Measurements from ENCODE around the gene SNRPB.
A peak's percentile ranks its signal among the peaks of the same experiment; 100 is the strongest.

SNRPB gene

DNA sequence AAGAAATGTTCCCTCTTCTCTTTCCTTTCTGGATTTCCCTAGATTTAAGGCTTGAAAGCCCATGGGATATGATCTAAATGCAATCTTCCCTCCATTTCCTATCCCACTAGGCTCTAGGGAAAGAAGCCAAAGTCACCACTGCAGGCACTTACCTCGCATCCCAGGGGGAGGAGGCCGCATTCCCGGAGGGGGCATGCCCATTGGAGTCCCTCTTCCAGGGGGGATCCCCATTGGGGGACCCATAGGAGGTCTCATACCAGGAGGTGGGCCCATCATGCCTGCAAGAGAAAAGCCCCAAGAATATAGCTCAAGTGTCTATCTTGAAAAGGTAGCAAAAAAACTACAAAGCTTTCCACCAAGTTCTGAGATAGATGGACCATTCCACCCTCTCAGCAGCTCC is 8.1 kb downstream of the SNRPB start:
- no peak overlapping the region for H3K27ac Mint-ChIP-seq
- H3K4me1 Mint-ChIP-seq: peaks cover 25% of the 10 kb centered on the region
- H3K27me3 Mint-ChIP-seq: no peaks in the 10 kb centered on the region
- H3K9me3 Mint-ChIP-seq: no peaks in the 10 kb centered on the region
- DNase-seq: no peak
- no peak overlapping the region for H3K4me3 Mint-ChIP-seq
- ATAC-seq: no peak
- H3K36me3 Mint-ChIP-seq (ENCODE audit: low read depth): peaks cover 80% of the 10 kb centered on the region

DNA sequence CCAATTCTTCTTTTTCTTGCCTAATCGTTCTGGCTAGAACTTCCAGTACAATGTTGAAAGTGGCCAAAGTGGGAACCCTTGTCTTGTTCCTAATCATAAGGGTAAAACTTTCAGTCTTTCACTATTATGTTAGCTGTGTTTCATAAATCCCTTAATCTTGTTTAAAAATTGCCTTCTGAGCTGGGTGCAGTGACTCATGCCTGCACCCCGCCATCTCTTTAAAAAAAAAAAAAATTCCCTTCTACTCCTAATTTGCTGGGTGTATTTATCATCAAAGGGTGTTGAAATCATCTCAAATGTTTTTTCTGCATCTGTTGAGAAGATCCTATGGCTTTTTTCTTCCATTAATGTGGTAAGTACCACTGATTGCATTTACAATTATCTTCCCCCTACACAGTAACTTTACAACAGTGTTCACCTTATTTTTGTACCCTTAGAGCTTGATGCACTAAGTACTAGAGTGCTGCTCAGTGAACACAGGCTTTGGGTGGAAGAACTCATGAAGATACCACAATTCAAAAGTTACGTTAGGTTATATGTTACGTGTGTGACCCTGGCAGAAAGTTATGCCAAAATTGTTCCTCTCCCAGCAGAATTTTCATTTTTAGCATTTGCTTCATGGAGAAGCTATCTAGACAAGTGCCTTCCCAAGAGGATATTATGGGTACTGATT is 9.7 kb downstream of the SNRPB start:
- Mint-ChIP-seq H3K4me1 (peaks cover 27% of the 10 kb centered on the region), H3K27ac (peak overlapping the region; percentile 23)

GRCh38 chr20:2459981-2460751 is 10.4 kb downstream of the SNRPB start:
- Mint-ChIP-seq H3K4me1 (peaks cover 27% of the 10 kb centered on the region), H3K4me3 (no peak overlapping the region), H3K27me3 (no peaks in the 10 kb centered on the region), H3K36me3 (ENCODE audit: low read depth) (peaks cover 64% of the 10 kb centered on the region), H3K9me3 (no peaks in the 10 kb centered on the region), H3K27ac (peak overlapping the region; percentile 23)
- no peak for ATAC-seq
- DNase-seq: no peak

More for the DNA sequence above, 9.7 kb downstream of the SNRPB start:
- no peaks in the 10 kb centered on the region for H3K27me3 Mint-ChIP-seq
- no peak overlapping the region for H3K4me3 Mint-ChIP-seq
- ATAC-seq (no peak), DNase-seq (no peak)
- peaks cover 71% of the 10 kb centered on the region for H3K36me3 Mint-ChIP-seq (ENCODE audit: low read depth)
- H3K9me3 Mint-ChIP-seq: no peaks in the 10 kb centered on the region

GRCh38 chr20:2458919-2459499 is 11.6 kb downstream of the SNRPB start:
- ATAC-seq: no peak
- no peaks in the 10 kb centered on the region for H3K27me3 Mint-ChIP-seq
- DNase-seq: no peak
- H3K9me3 Mint-ChIP-seq: no peaks in the 10 kb centered on the region
- H3K4me3 Mint-ChIP-seq: no peak overlapping the region
- peaks cover 30% of the 10 kb centered on the region for H3K4me1 Mint-ChIP-seq
- no peak overlapping the region for H3K27ac Mint-ChIP-seq
- peaks cover 53% of the 10 kb centered on the region for H3K36me3 Mint-ChIP-seq (ENCODE audit: low read depth)

DNA sequence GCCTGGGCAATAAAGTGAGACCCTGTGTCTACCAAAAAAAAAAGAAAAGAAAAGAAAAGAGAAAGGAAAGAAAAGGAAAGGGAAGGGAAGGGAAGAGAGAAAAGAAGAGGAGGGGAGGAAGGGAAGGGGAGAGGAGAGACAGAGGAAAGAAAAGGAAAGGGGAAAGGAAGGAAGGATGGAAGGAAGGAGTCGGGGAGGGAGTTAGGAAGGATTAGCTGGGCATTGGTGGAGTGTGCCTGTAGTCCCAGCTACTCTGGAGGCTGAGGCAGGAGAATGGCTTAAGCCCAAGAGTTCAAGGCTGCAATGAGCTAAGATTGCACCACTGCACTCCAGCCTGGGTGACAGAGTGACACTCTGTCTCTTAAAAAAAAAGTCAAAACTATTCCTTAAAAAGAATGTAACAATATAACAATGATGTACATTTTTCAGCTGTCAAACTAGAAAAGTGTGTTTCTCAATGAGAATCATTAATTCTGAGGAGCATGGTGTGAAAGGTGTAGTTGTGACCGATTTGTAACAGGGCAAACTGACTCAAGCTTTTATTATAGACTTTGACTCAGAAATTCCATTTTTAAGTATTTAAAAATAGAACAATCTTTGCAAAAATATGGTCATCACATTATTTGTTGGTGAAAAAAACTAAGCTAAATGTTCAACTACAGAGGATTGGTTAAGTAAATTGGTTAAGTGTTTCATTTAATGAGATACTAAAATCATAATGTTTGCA is 14.7 kb downstream of the SNRPB start:
- peak overlapping the region; percentile 32 for H3K27ac Mint-ChIP-seq
- no peak for ATAC-seq

DNA sequence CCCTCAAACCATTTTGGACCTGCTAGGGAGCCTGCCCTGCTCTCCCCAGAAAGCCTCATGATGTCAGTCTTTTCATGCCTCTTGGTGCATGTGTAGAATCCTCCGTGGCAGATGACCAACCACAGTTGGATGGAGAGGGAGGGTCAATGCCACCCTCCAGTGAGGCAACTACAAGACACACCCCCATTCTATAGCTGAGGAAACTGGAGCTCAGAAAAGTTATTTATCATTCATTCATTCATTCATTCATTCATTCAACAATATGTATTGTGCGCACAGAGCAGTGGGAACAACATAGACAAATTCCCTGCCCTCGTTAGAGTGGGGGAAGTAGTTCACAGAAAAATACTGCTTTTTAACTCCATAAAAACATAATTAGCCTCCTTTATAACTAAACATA is 16.8 kb downstream of the SNRPB start:
- H3K27ac Mint-ChIP-seq: no peak overlapping the region
- ATAC-seq: no peak
- no peaks in the 10 kb centered on the region for H3K9me3 Mint-ChIP-seq

More for the DNA sequence above, 14.7 kb downstream of the SNRPB start:
- H3K4me3 Mint-ChIP-seq: no peak overlapping the region
- DNase-seq: no peak
- H3K4me1 Mint-ChIP-seq: peaks cover 36% of the 10 kb centered on the region
- H3K27me3 Mint-ChIP-seq: no peaks in the 10 kb centered on the region
- H3K36me3 Mint-ChIP-seq (ENCODE audit: low read depth): peaks cover 25% of the 10 kb centered on the region
- H3K9me3 Mint-ChIP-seq: no peaks in the 10 kb centered on the region

GRCh38 chr20:2451939-2452732 is 18.5 kb downstream of the SNRPB start:
- H3K4me3 Mint-ChIP-seq: no peak overlapping the region
- peaks cover 2% of the 10 kb centered on the region for H3K27me3 Mint-ChIP-seq
- H3K27ac Mint-ChIP-seq: no peak overlapping the region
- no peaks in the 10 kb centered on the region for H3K9me3 Mint-ChIP-seq
- peaks cover 5% of the 10 kb centered on the region for H3K36me3 Mint-ChIP-seq (ENCODE audit: low read depth)
- peak; percentile 80 for DNase-seq
- H3K4me1 Mint-ChIP-seq: peaks cover 50% of the 10 kb centered on the region
- ATAC-seq: no peak

More for the DNA sequence above, 16.8 kb downstream of the SNRPB start:
- no peak overlapping the region for H3K4me3 Mint-ChIP-seq
- DNase-seq: no peak
- peaks cover 2% of the 10 kb centered on the region for H3K27me3 Mint-ChIP-seq
- H3K4me1 Mint-ChIP-seq: peaks cover 53% of the 10 kb centered on the region
- peaks cover 8% of the 10 kb centered on the region for H3K36me3 Mint-ChIP-seq (ENCODE audit: low read depth)

GRCh38 chr20:2451422-2451821 is 19.2 kb downstream of the SNRPB start:
- no peak overlapping the region for H3K27ac Mint-ChIP-seq
- no peak overlapping the region for H3K4me3 Mint-ChIP-seq
- peaks cover 2% of the 10 kb centered on the region for H3K36me3 Mint-ChIP-seq (ENCODE audit: low read depth)
- H3K4me1 Mint-ChIP-seq: peaks cover 43% of the 10 kb centered on the region
- H3K27me3 Mint-ChIP-seq: peaks cover 2% of the 10 kb centered on the region
- no peak for ATAC-seq
- DNase-seq: no peak
- H3K9me3 Mint-ChIP-seq: no peaks in the 10 kb centered on the region

DNA sequence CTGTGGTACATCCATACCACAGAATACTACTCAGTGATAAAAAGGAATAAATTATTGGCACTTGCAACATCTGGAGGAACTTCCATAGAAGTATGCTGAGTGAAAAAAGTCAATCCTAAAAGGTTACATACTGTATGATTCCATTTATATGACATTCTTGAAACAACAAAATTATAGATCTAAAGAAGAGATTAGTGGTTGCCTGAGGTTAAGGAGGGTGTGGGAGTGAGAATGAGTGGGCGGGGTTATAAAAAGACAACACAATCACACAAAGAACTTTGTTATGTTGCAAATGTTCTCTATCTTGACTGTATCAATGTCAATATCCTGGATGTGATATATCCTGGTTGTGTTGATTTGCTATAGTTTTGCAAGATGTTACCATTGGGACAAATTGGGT is 21.2 kb downstream of the SNRPB start:
- no peak for DNase-seq
- Mint-ChIP-seq H3K4me1 (peaks cover 28% of the 10 kb centered on the region), H3K36me3 (ENCODE audit: low read depth) (peaks cover 4% of the 10 kb centered on the region), H3K4me3 (no peak overlapping the region), H3K9me3 (peaks cover 3% of the 10 kb centered on the region), H3K27ac (no peak overlapping the region), H3K27me3 (peaks cover 2% of the 10 kb centered on the region)
- ATAC-seq: peak; percentile 17

DNA sequence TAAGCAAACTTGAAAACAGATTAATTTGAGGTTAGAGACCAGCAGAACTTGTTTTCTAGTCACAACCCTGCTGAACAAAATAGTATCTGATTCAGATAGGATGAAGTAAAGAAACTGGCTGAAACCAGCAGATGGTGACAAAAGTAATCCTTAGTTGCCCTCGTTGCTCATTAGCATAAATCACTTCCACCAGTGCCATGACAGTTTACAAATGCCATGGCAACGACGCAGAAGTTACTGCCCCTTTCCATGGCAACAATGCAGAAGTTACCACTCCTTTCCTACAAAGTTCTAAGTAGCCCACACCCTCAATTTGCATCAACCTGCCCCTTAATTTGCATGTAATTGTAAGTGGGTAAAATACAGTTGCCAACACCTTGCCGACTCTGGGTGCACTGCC is 23.7 kb downstream of the SNRPB start:
- peaks cover 3% of the 10 kb centered on the region for H3K9me3 Mint-ChIP-seq
- DNase-seq: no peak
- H3K27ac Mint-ChIP-seq: no peak overlapping the region
- H3K4me1 Mint-ChIP-seq: peaks cover 20% of the 10 kb centered on the region
- peaks cover 2% of the 10 kb centered on the region for H3K27me3 Mint-ChIP-seq
- ATAC-seq: no peak
- H3K4me3 Mint-ChIP-seq: no peak overlapping the region
- peaks cover 2% of the 10 kb centered on the region for H3K36me3 Mint-ChIP-seq (ENCODE audit: low read depth)

DNA sequence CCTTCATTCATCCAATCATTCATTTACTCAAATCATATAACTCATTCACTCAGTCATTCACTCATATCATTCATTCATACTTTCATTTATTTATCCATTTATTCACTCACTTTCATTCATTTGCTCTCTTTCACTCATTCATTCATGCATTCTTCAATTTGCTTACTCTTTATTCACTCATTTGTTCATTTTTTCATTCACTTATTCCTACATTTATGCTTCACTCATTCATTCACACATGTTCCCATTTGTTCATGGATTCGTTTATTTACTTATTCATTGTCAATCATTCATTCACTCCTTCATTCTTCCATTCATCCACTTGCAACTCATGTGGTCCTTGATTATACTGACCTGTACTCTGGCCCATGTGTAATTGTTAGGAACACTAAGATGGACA is 39.4 kb downstream of the SNRPB start:
- Mint-ChIP-seq H3K27ac (no peak overlapping the region), H3K9me3 (no peaks in the 10 kb centered on the region), H3K36me3 (ENCODE audit: low read depth) (no peaks in the 10 kb centered on the region), H3K4me1 (no peaks in the 10 kb centered on the region), H3K27me3 (peaks cover 16% of the 10 kb centered on the region), H3K4me3 (no peak overlapping the region)
- ATAC-seq (no peak), DNase-seq (no peak)

- H3K27me3 Mint-ChIP-seq: peaks cover 16% of the 10 kb centered on the region
- no peak overlapping the region for H3K4me3 Mint-ChIP-seq
- no peak for DNase-seq
- no peak overlapping the region for H3K27ac Mint-ChIP-seq
- ATAC-seq: no peak
- no peaks in the 10 kb centered on the region for H3K36me3 Mint-ChIP-seq (ENCODE audit: low read depth)
- no peaks in the 10 kb centered on the region for H3K9me3 Mint-ChIP-seq
- H3K4me1 Mint-ChIP-seq: no peaks in the 10 kb centered on the region
Observed at GRCh38 chr20:2430538-2430937, 40.1 kb downstream of the SNRPB start.

GRCh38 chr20:2429051-2429450 is 41.5 kb downstream of the SNRPB start:
- Mint-ChIP-seq H3K36me3 (ENCODE audit: low read depth) (no peaks in the 10 kb centered on the region), H3K4me1 (no peaks in the 10 kb centered on the region), H3K9me3 (no peaks in the 10 kb centered on the region), H3K4me3 (no peak overlapping the region), H3K27ac (no peak overlapping the region), H3K27me3 (peaks cover 16% of the 10 kb centered on the region)
- DNase-seq: no peak
- ATAC-seq: no peak

GRCh38 chr20:2421247-2421646 is 49.3 kb downstream of the SNRPB start:
- Mint-ChIP-seq H3K4me3 (no peak overlapping the region), H3K27me3 (peaks cover 18% of the 10 kb centered on the region), H3K36me3 (ENCODE audit: low read depth) (no peaks in the 10 kb centered on the region), H3K4me1 (no peaks in the 10 kb centered on the region), H3K9me3 (no peaks in the 10 kb centered on the region), H3K27ac (no peak overlapping the region)
- ATAC-seq: no peak
- no peak for DNase-seq
